ENCODE measurements around the gene TP53I11.

Gene TP53I11

GRCh38 chr11:44987506-44987905, 36.8 kb upstream of the TP53I11 start:
- no peak for DNase-seq (ENCODE audit: low read depth in 2 of 2)
- H3K4me3 ChIP-seq (replicated peaks in 1 of 2; ENCODE audit: low read depth in 2 of 2, low read length in 2 of 2) = no peak overlapping the region
- TF ChIP-seq CTCF (IDR thresholded peaks at IDR 0.05; ENCODE audit: low read depth, low read length) = no peak

- TF ChIP-seq CTCF (IDR thresholded peaks at IDR 0.05; ENCODE audit: low read depth, low read length) = no peak
- no peak overlapping the region for H3K4me3 ChIP-seq (replicated peaks in 1 of 2; ENCODE audit: low read depth in 2 of 2, low read length in 2 of 2)
- no peak for DNase-seq (ENCODE audit: low read depth in 2 of 2)
Observed at GRCh38 chr11:44986315-44986714, 35.6 kb upstream of the TP53I11 start.

- no peak overlapping the region for H3K4me3 ChIP-seq (replicated peaks in 1 of 2; ENCODE audit: low read depth in 2 of 2, low read length in 2 of 2)
- TF ChIP-seq CTCF (IDR thresholded peaks at IDR 0.05; ENCODE audit: low read depth, low read length) = no peak
- no peak for DNase-seq (ENCODE audit: low read depth in 2 of 2)
Observed at GRCh38 chr11:44985721-44986120, 35.0 kb upstream of the TP53I11 start.

GRCh38 chr11:44983786-44984185, 33.1 kb upstream of the TP53I11 start:
- H3K4me3 ChIP-seq (replicated peaks in 1 of 2; ENCODE audit: low read depth in 2 of 2, low read length in 2 of 2) = no peak overlapping the region
- DNase-seq (ENCODE audit: low read depth in 2 of 2) = no peak
- TF ChIP-seq CTCF (IDR thresholded peaks at IDR 0.05; ENCODE audit: low read depth, low read length) = no peak

- no peak overlapping the region for H3K4me3 ChIP-seq (replicated peaks in 1 of 2; ENCODE audit: low read depth in 2 of 2, low read length in 2 of 2)
- TF ChIP-seq CTCF (IDR thresholded peaks at IDR 0.05; ENCODE audit: low read depth, low read length) = no peak
- no peak for DNase-seq (ENCODE audit: low read depth in 2 of 2)
Observed at GRCh38 chr11:44982496-44983062, 31.9 kb upstream of the TP53I11 start.

GRCh38 chr11:44980533-44981427, 30.1 kb upstream of the TP53I11 start:
- DNase-seq (ENCODE audit: low read depth in 2 of 2) = no peak
- H3K4me3 ChIP-seq (replicated peaks in 1 of 2; ENCODE audit: low read depth in 2 of 2, low read length in 2 of 2) = no peak overlapping the region
- TF ChIP-seq CTCF (IDR thresholded peaks at IDR 0.05; ENCODE audit: low read depth, low read length) = no peak
